Kidney (tissue), 14 donors: ENCODE results near the gene SEMA3E. TPM values are rescaled to one million over a fixed set of nuclear protein-coding genes. Genes with fewer than 3 reads are reported as not detected.
A peak's percentile ranks its signal among the peaks of the same experiment; 100 is the strongest.
"Not testable (repeated sequence)": the region's sequence is repeated elsewhere in the genome, so short reads cannot be mapped to it uniquely, and the experiment has no call there.

Experiments
- DNase-seq, 5 donors: peaks; one replicate each; pipeline ENCODE4 v3.0.0-alpha.2; 2013 to 2020
- FAIRE-seq: peaks from 2 replicates; lab custom pipeline; 2012; peaks lifted over from hg19 to GRCh38; lab: Jason Lieb, UNC
- H3K27ac ChIP-seq, 2 donors: one replicate each; pipeline ENCODE4 v1.7.0; 2013; ENCODE audit warnings: low read depth in 2 of 2, low read length in 2 of 2, inconsistent platforms in 1 of 2
- H3K27me3 ChIP-seq: one replicate; pipeline ENCODE4 v1.7.1; 2013; ENCODE audit warnings: low read length, inconsistent platforms; ENCODE audit not compliant: control insufficient read depth, insufficient read depth
- H3K36me3 ChIP-seq, 3 donors: one replicate each; pipeline versions ENCODE4 v1.7.0 to v1.7.1; 2013; ENCODE audit warnings: low read length in 3 of 3, control low read depth in 1 of 3, inconsistent platforms in 1 of 3; ENCODE audit not compliant: insufficient read depth in 3 of 3, control insufficient read depth in 2 of 3
- H3K4me1 ChIP-seq, 3 donors: one replicate each; pipeline versions ENCODE4 v1.7.0 to v1.7.1; 2013; ENCODE audit warnings: low read length in 3 of 3, inconsistent platforms in 1 of 3, low read depth in 1 of 3; ENCODE audit not compliant: control insufficient read depth in 2 of 3, insufficient read depth in 2 of 3
- H3K4me3 ChIP-seq, 3 donors: one replicate each; pipeline versions ENCODE4 v1.7.0 to v1.8.1; 2013; ENCODE audit warnings: low read length in 3 of 3, control low read depth in 1 of 3, inconsistent platforms in 1 of 3
- H3K9ac ChIP-seq, 3 donors: one replicate each; pipeline versions ENCODE4 v1.7.0 to v1.7.1; 2013; ENCODE audit warnings: low read length in 3 of 3, control low read depth in 1 of 3, inconsistent platforms in 1 of 3
- H3K9me3 ChIP-seq, 3 donors: one replicate each; pipeline versions ENCODE4 v1.7.0 to v1.7.1; 2013; ENCODE audit warnings: low read length in 3 of 3, control low read depth in 1 of 3, inconsistent platforms in 1 of 3; ENCODE audit not compliant: control insufficient read depth in 2 of 3, insufficient read depth in 1 of 3
- intact Hi-C: fragments of 100-400 bp; cut with DNase I; formaldehyde crosslinking; loops from one replicate; pipeline ENCODE4 v1.11.1; 2022
- polyA plus RNA-seq: library from polyadenylated mRNA; stranded (reverse); fragments of 350-450 nt; fragmentation: Illumina TruSeq; extraction: RNeasy Lipid Tissue Mini Kit (QIAGEN cat#74804); gene quantifications from one replicate; pipeline ENCODE4 v1.2.3, GENCODE V29; 2014; ENCODE audit warnings: low read depth, low replicate concordance; ENCODE audit not compliant: insufficient read depth
- total RNA-seq: library from RNA; stranded (reverse); fragmentation: NEBNext Ultra II Directional; extraction: Animal tissue kit (Norgen Biotek cat#: 25700); gene quantifications from one replicate; pipeline ENCODE4 v1.2.1, GENCODE V29; 2021
- TF ChIP-seq, protein P1 (sequence below): IDR thresholded peaks from 3 replicates; pipeline ENCODE4 v1.5.1; 2012; ENCODE audit warnings: mild to moderate bottlenecking, moderate library complexity, borderline replicate concordance; ENCODE audit not compliant: insufficient read depth; ENCODE audit errors: extremely low read depth
- donor health status: control.
- donor health status: control.
- donor health status: control.
- donor health status: control.
- donor health status: control.
- donor health status: DM: yes; HTN: yes; CAD: no.
- donor health status: Normal renal cell carcinoma (clear cell type).

SEMA3E gene
- total and polyA plus RNA-seq, 2 donors from 2014 or later = 0.15 to 1.1 TPM

DNA sequence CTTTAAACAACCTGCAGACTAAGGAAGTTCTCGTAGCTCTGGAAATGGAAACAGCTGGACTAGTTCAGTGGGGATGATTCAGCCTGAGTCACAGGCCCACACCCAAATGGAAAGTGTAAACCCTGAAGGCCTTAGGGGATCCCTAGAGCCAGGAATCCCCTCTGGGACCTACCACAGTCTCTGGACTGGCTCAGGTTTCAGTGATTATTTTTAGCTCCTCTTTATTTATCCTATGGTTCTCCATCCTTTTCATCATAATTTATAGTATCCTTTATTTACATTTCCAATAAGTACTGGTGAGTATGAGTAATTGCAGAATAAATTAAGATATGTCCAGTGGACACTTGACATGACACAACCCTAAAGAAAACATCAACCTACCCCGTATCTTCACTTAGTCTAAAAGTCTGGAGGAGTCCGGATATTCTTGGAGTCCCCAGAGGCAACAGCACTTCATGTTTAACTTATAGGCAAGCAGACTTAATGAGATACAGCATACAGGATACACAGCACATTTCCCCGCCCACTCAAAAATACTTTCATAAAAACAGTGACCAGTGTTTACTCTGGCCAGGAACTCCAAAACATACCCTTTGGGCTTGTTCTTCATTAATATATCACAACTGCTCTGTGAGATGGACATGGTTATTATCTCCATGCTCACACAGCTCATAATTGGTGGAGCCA, 28.4 kb upstream of the SEMA3E start:
- TF ChIP-seq, protein P1, sequence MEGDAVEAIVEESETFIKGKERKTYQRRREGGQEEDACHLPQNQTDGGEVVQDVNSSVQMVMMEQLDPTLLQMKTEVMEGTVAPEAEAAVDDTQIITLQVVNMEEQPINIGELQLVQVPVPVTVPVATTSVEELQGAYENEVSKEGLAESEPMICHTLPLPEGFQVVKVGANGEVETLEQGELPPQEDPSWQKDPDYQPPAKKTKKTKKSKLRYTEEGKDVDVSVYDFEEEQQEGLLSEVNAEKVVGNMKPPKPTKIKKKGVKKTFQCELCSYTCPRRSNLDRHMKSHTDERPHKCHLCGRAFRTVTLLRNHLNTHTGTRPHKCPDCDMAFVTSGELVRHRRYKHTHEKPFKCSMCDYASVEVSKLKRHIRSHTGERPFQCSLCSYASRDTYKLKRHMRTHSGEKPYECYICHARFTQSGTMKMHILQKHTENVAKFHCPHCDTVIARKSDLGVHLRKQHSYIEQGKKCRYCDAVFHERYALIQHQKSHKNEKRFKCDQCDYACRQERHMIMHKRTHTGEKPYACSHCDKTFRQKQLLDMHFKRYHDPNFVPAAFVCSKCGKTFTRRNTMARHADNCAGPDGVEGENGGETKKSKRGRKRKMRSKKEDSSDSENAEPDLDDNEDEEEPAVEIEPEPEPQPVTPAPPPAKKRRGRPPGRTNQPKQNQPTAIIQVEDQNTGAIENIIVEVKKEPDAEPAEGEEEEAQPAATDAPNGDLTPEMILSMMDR = no peak
- no peak for FAIRE-seq
- DNase-seq = peak in 4 of 5 donors; percentile 21 to 78 (median 44)
- Histone ChIP-seq H3K27ac (no peak overlapping the region), H3K9ac (no peak overlapping the region), H3K36me3 (no peaks in the 10 kb centered on the region), H3K4me3 (no peak overlapping the region), H3K9me3 (no peaks in the 10 kb centered on the region), H3K4me1 (no peaks in the 10 kb centered on the region), H3K27me3 (no peaks in the 10 kb centered on the region)
- intact Hi-C loops = no loop called here

DNA sequence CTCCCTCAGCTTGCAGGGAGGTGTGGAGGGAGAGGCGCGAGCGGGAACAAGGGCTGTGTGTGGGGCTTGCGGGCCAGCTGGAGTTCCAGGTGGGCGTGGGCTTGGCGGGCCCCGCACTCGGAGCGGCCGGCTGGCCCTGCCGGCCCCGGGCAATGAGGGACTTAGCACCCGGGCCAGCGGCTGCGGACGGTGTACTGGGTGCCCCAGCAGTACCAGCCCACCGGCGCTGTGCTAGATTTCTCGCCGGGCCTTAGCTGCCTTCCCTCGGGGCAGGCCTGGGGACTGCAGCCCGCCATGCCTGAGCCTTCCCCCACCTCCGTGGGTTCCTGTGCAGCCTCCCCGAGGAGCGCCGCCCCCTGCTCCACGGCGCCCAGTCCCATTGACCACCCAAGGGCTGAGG, 24.4 kb upstream of the SEMA3E start:
- H3K27ac ChIP-seq, intact Hi-C loops, H3K36me3 ChIP-seq, H3K9me3 ChIP-seq, H3K9ac ChIP-seq, H3K4me1 ChIP-seq, H3K27me3 ChIP-seq, H3K4me3 ChIP-seq, FAIRE-seq: not testable (repeated sequence)
- peak in 1 of 5 donors; percentile 63 for DNase-seq

DNA sequence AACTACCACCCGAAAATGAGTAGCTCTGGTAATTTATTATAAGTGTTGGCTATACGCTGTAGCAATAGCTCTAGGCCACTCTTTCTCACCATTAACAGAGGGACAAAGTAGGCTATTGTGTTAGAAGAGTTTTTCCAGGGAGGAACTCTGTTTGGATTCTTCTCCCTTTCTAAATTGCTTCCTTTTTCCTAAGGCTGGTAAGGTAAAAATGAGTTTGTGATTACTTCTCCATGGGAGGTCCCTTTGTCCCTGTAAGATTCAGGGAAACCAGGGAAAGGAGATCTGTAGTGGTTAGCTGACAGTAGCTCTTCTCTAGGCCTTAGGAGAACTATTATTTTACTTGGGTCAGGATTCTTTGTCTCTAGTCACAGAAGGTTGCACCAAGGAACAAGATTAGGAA, 23.2 kb upstream of the SEMA3E start:
- intact Hi-C loops = no loop called here
- TF ChIP-seq, protein P1 = no peak
- Histone ChIP-seq H3K27me3 (no peaks in the 10 kb centered on the region), H3K4me1 (no peaks in the 10 kb centered on the region), H3K36me3 (no peaks in the 10 kb centered on the region), H3K27ac (no peak overlapping the region), H3K9me3 (no peaks in the 10 kb centered on the region), H3K9ac (no peak overlapping the region), H3K4me3 (no peak overlapping the region)
- FAIRE-seq (no peak), DNase-seq (no peak)

DNA sequence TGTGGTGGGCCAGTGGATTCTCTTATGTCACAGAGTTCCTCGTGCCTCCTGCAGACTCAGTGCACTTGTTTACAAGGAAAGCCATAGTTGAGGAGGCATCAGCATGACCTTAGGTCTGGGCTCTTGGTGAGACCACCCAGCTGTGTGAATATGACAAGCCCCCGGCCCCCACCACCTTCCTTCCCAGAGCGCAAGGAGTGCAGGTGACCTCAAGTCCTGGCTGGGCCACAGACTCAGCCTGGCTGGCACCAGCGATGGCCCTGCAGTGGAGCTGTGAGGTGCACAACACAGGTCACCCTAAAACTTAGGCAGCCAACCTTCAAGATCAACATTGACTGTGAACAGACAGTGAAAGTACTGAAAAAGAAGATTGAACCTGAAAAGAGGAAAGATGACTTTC, 14.2 kb upstream of the SEMA3E start:
- no peak overlapping the region for H3K4me3 ChIP-seq
- H3K27me3 ChIP-seq = no peaks in the 10 kb centered on the region
- H3K9ac ChIP-seq = no peak overlapping the region
- DNase-seq (peak in 1 of 5 donors; percentile 53), FAIRE-seq (no peak)
- no peaks in the 10 kb centered on the region for H3K4me1 ChIP-seq
- H3K27ac ChIP-seq = no peak overlapping the region
- intact Hi-C loops = no loop called here
- TF ChIP-seq, protein P1 = no peak
- no peaks in the 10 kb centered on the region for H3K36me3 ChIP-seq
- H3K9me3 ChIP-seq = no peaks in the 10 kb centered on the region
